Measurements from ENCODE around the gene EGR2. TPM values are rescaled to one million over a fixed set of nuclear protein-coding genes. Genes with fewer than 3 reads are reported as not detected.
"Not testable (repeated sequence)": the region's sequence is repeated elsewhere in the genome, so short reads cannot be mapped to it uniquely, and the experiment has no call there.

Gene EGR2
- total RNA-seq, 2 donors from 2014 or later = 43.0 to 54.5 TPM

- Mint-ChIP-seq H3K9me3 (no peaks in the 10 kb centered on the region), H3K36me3 (peaks cover 36 to 43% of the 10 kb centered on the region in 2 donors), H3K27ac (peak overlapping the region; percentile 79 to 87)
- DNase-seq (ENCODE audit: low spot score in 2 of 2) (no peak), ATAC-seq (no peak)
Measured at GRCh38 chr10:62810156-62810902, 5.8 kb downstream of the EGR2 start.

GRCh38 chr10:62806251-62806650, 9.9 kb downstream of the EGR2 start:
- DNase-seq (ENCODE audit: low spot score in 2 of 2) (no peak), ATAC-seq (no peak)
- peak overlapping the region; percentile 4 to 97 for H3K27ac Mint-ChIP-seq
- no peaks in the 10 kb centered on the region for H3K9me3 Mint-ChIP-seq
- peaks cover 16 to 24% of the 10 kb centered on the region in 2 donors for H3K36me3 Mint-ChIP-seq

GRCh38 chr10:62805231-62806099, 10.7 kb downstream of the EGR2 start:
- peak in 1 of 2 donors; percentile 17 for ATAC-seq
- DNase-seq (ENCODE audit: low spot score in 2 of 2) = peak; percentile 20 to 60
- no peaks in the 10 kb centered on the region for H3K9me3 Mint-ChIP-seq

GRCh38 chr10:62804356-62805230, 11.6 kb downstream of the EGR2 start, which contains the start of gene ADO:
Gene ADO, plus strand, starts transcription at chr10:62804720. Its CDS starts 340 bp downstream, at chr10:62805060.
- ATAC-seq = peak; percentile 84 to 90
- Mint-ChIP-seq H3K27ac (peak within 1 kb of the TSS; percentile 97 to 100), H3K9me3 (no peaks in the 10 kb centered on the region), H3K36me3 (peaks cover 16 to 24% of the 10 kb centered on the region in 2 donors)
- peak; percentile 75 to 79 for DNase-seq (ENCODE audit: low spot score in 2 of 2)

More at GRCh38 chr10:62805231-62806099, 10.7 kb downstream of the EGR2 start:
- peak overlapping the region; percentile 76 to 97 for H3K27ac Mint-ChIP-seq
- peaks cover 16 to 24% of the 10 kb centered on the region in 2 donors for H3K36me3 Mint-ChIP-seq

- H3K36me3 Mint-ChIP-seq = peaks cover 16 to 24% of the 10 kb centered on the region in 2 donors
- peak overlapping the region; percentile 97 to 100 for H3K27ac Mint-ChIP-seq
- ATAC-seq = no peak
- no peaks in the 10 kb centered on the region for H3K9me3 Mint-ChIP-seq
- no peak for DNase-seq (ENCODE audit: low spot score in 2 of 2)
Measured at GRCh38 chr10:62803724-62804355, 12.3 kb downstream of the EGR2 start.

GRCh38 chr10:62801871-62802270, 14.3 kb downstream of the EGR2 start:
- ATAC-seq (no peak), DNase-seq (ENCODE audit: low spot score in 2 of 2) (no peak)
- no peaks in the 10 kb centered on the region for H3K9me3 Mint-ChIP-seq
- no peak overlapping the region for H3K27ac Mint-ChIP-seq
- H3K36me3 Mint-ChIP-seq = peaks cover 12 to 20% of the 10 kb centered on the region in 2 donors

GRCh38 chr10:62796896-62797295, 19.3 kb downstream of the EGR2 start:
- ATAC-seq = no peak
- Mint-ChIP-seq H3K27ac (no peak overlapping the region), H3K9me3 (no peaks in the 10 kb centered on the region), H3K36me3 (no peaks in the 10 kb centered on the region)
- DNase-seq (ENCODE audit: low spot score in 2 of 2) = no peak

- DNase-seq (ENCODE audit: low spot score in 2 of 2) = no peak
- Mint-ChIP-seq H3K27ac (no peak overlapping the region), H3K36me3 (no peaks in the 10 kb centered on the region), H3K9me3 (no peaks in the 10 kb centered on the region)
- no peak for ATAC-seq
Measured at GRCh38 chr10:62795762-62796161, 20.4 kb downstream of the EGR2 start.

GRCh38 chr10:62795100-62795499, 21.1 kb downstream of the EGR2 start:
- no peaks in the 10 kb centered on the region for H3K9me3 Mint-ChIP-seq
- DNase-seq (ENCODE audit: low spot score in 2 of 2) = no peak
- no peak overlapping the region for H3K27ac Mint-ChIP-seq
- no peaks in the 10 kb centered on the region for H3K36me3 Mint-ChIP-seq
- no peak for ATAC-seq

GRCh38 chr10:62794306-62794705, 21.9 kb downstream of the EGR2 start:
- DNase-seq (ENCODE audit: low spot score in 2 of 2) (no peak), ATAC-seq (no peak)
- Mint-ChIP-seq H3K36me3 (no peaks in the 10 kb centered on the region), H3K27ac (no peak overlapping the region), H3K9me3 (no peaks in the 10 kb centered on the region)

- H3K36me3 Mint-ChIP-seq = peaks cover 0 to 6% of the 10 kb centered on the region in 2 donors
- no peaks in the 10 kb centered on the region for H3K9me3 Mint-ChIP-seq
- H3K27ac Mint-ChIP-seq = no peak overlapping the region
- DNase-seq (ENCODE audit: low spot score in 2 of 2) (no peak), ATAC-seq (no peak)
Measured at GRCh38 chr10:62792261-62792660, 23.9 kb downstream of the EGR2 start.

GRCh38 chr10:62790571-62790970, 25.6 kb downstream of the EGR2 start:
- Mint-ChIP-seq H3K9me3 (no peaks in the 10 kb centered on the region), H3K36me3 (peaks cover 0 to 7% of the 10 kb centered on the region in 2 donors), H3K27ac (no peak overlapping the region)
- no peak for DNase-seq (ENCODE audit: low spot score in 2 of 2)
- ATAC-seq = no peak

GRCh38 chr10:62790019-62790555, 26.1 kb downstream of the EGR2 start:
- Mint-ChIP-seq H3K27ac (no peak overlapping the region), H3K36me3 (peaks cover 4 to 11% of the 10 kb centered on the region in 2 donors), H3K9me3 (peaks cover 3 to 5% of the 10 kb centered on the region in 2 donors)
- DNase-seq (ENCODE audit: low spot score in 2 of 2) = no peak
- ATAC-seq = no peak

GRCh38 chr10:62788861-62789467, 27.2 kb downstream of the EGR2 start:
- DNase-seq (ENCODE audit: low spot score in 2 of 2) (no peak), ATAC-seq (no peak)
- peaks cover 7 to 14% of the 10 kb centered on the region in 2 donors for H3K9me3 Mint-ChIP-seq
- H3K36me3 Mint-ChIP-seq = peaks cover 14 to 23% of the 10 kb centered on the region in 2 donors
- H3K27ac Mint-ChIP-seq = no peak overlapping the region

GRCh38 chr10:62788285-62788684, 27.9 kb downstream of the EGR2 start:
- peaks cover 19 to 28% of the 10 kb centered on the region in 2 donors for H3K36me3 Mint-ChIP-seq
- not testable (repeated sequence) for ATAC-seq; DNase-seq (ENCODE audit: low spot score in 2 of 2); H3K27ac Mint-ChIP-seq
- peaks cover 7 to 14% of the 10 kb centered on the region in 2 donors for H3K9me3 Mint-ChIP-seq

All from activated naive CD4-positive, alpha-beta T cell treated with anti-CD3 and anti-CD28 coated beads, Interleukin-2, amount 50 U/mL, for 72 hours (primary cell).